Left hindlimb (tissue), 1 donor: ENCODE measurements around the gene RNF167.

Experiments
- DNase-seq: peaks from one replicate; pipeline ENCODE4 v3.0.0-alpha.2; 2018

The RNF167 gene

DNA sequence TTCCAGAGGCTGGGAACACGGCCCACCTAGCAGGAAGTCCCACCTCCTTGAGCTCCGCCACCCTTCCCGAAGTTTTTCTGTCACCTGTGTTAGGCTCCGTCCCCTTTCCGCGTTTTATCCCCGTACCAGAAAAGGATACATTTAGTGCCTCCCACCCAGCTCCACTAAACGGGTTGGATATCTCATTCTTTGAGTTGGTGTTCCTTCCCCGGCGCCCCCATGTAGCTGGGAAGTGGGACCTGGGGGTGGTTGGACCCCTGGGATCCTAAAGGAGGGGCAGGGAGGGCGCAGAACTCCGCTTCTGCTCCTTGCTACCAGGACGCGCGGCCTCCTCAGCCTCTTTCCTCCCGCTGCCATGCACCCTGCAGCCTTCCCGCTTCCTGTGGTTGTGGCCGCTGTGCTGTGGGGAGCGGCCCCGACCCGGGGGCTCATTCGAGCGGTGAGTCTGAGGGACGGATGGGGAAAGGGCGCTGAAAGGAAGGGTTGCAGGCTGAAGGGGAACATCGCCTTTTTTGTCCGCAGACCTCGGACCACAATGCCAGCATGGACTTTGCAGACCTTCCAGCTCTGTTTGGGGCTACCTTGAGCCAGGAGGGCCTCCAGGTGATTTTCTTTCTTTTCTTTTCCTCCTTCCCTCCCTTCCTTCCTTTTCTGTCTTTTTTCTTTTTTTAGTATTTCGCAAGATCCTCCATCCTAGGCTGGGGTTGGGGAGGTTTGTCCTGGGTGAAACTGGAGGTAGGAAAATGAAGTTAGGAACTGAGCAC lies 669 bp downstream of the RNF167 start:
- DNase-seq, result no peak

DNA sequence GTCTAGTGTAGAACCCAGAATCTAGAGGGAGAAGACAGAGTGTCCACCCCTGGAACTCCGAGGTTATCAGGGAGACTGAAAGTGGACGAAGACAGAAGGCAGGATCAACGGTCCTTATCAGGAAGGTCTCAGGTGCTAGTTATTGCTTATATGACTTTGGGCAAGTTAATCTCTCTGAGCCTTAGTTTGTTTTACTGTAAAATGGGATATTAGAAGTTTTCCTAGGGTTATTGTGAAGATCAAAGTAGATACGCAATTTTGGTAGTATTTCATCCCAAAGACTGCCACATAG lies 1.2 kb downstream of the RNF167 start:
- DNase-seq, result no peak

DNA sequence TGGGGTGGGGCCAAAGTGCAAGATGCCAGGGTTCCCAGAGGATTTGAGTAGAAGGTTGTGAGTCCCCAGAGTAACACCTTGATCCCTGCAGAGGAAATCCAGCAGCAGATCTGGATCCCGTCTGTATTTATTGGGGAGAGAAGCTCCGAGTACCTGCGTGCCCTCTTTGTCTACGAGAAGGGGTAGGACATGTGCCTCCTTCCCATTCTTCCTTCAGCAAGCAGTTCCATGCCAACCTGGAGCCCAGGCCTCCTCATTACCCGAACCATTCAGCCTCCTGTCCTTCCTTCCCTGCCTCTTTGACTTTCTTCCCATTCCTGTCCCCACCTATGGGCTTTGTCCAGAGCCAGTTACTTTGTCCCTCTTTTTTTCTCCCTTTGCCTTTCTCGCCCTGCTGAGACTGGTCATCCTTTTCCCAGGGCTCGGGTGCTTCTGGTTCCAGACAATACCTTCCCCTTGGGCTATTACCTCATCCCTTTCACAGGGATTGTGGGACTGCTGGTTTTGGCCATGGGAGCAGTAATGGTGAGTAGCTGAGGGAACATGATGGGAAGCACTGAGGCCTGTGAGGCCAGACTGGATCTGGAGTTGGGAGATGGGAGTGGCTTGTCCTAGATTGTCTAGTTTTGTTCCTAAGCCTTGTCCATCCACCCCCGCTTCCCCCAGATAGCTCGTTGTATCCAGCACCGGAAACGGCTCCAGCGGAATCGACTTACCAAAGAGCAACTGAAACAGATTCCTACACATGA lies 2.9 kb downstream of the RNF167 start:
- no peak for DNase-seq

DNA sequence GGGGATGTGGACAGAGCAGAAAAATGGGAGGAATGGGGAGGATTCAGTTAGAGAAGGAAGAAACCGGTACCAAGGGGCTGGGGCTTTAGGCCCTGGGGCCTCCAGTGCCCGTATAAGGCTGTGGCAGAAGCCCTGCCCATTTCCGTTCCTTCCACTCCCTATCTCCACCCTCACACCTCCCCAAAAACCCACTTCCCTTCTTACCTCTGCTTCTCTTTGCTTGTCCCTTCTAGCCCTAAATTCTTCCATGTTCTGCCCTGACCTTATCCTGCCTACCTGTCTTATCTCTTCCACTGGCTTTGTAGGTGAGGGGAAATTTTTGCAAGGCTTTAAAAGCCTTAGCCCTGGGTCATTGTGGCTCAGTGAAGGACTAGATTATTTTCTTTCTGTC lies 4.1 kb downstream of the RNF167 start:
- no peak for DNase-seq

DNA sequence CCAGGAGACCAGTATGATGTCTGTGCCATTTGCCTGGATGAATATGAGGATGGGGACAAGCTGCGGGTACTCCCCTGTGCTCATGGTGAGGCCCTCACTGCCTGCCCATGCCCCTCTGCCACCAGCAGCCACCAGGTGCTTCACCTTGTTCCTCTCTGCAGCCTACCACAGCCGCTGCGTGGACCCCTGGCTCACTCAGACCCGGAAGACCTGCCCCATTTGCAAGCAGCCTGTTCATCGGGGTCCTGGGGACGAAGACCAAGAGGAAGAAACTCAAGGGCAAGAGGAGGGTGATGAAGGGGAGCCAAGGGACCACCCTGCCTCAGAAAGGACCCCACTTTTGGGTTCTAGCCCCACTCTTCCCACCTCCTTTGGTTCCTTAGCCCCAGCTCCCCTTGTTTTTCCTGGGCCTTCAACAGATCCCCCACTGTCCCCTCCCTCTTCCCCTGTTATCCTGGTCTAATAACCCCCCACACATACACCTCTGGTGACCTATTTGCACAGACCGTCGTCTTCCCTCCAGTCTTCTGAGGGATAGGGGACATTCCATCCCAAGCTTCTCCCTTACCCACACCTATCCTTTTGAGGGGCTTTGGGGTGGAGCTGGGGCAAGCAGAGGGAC lies 4.6 kb downstream of the RNF167 start:
- no peak for DNase-seq

DNA sequence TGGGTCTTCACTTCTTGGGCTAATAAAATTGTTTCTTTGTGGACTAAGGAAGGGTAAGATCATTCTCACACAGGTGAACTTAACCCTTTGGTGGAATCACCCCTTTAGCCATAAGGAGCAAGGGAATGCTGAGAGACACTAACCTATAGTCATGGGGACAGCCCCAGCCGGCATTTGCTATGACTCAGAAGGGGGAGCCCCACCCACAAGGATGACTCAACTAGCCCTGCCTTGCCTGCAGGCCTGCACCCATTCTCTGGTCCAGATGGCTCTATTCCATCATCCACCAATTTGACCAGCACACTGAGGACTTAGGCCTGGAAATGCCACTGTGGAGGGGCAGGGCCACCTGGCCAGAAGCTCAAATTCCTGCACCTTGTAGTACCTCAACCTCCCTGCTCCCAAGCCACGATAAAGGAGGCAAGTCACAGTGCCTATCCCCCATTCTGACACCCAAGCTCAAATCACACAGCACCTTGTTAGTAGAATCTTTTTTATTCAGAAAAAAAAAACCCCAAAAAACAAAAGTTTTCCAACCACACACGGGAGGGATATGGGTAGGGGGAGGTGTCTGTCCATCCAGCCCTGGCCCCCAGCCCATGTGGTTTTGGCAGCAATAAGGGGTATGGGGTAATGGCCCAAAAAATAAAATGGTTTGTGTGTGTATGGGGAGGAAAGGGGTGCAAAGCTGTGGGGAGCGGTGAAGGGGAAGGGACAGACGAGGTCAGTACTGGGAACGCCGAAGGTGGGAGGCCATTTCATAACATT lies 5.3 kb downstream of the RNF167 start:
- DNase-seq, result no peak

DNA sequence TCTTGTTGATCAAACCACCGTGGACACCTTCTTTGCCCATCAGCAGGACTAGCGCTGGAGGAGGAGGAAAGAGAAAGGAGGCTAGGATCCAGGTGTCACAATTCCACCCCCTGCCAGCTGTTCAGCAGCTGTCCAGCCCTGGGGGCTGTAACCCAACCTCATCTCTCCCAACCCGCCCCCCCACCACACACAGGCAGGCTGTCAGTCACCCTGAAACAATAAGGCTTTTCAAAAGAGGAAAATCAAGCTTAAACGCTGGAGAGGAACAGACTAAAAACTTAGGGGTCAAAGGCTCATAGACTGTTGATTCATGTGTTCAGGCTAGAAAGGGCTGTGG lies 5.8 kb downstream of the RNF167 start:
- DNase-seq, result no peak

DNA sequence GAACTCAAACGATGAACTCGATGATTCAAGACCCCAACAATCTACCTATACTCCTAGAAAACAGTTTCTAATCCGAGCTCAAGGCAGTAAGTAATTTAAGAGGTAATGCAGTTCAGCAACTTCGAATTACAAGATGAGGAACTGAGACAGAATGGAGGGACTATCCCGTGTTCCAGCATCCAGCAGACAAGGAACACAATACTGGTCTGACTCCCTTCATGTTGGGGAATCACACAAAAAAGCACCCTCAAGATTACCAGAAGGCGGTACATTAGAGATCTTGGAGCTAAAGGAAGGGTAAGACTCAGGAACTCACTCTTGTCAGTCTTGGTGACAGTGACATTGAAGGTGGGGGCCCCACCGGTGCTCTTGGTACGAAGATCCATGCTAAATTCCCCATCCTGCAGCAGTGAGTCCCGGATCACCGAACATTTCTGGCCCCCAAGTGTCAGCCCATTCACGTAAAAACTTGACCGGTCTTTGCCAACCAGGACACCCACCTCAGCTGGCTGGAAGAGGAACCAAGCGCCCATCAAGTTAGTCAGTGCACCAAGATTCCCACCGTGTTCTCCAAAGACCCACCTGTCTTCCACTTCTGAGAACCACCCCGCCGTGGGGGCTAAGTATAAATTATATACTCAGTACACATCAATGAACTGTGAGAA lies 6.4 kb downstream of the RNF167 start:
- DNase-seq, result no peak

DNA sequence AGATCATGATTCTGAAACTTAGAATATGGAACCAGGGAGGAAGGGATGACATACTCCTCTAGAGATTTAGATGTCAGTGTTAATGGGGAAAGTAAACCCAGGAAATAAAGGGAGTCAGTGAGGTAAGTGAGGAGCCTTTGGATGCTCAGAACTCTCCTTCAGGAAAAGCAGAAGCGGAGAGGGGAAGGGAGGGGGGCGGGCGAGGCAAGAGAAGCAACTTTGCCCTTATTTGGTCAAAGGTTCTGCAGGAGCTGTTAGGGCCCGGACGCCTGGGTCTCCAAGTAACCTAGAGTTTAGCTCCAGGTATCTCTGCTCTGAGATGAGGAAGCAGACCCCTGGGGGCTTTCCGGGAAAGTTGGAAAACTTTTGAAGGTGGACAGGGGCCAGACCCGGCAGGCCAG lies 6.9 kb downstream of the RNF167 start:
- no peak for DNase-seq

DNA sequence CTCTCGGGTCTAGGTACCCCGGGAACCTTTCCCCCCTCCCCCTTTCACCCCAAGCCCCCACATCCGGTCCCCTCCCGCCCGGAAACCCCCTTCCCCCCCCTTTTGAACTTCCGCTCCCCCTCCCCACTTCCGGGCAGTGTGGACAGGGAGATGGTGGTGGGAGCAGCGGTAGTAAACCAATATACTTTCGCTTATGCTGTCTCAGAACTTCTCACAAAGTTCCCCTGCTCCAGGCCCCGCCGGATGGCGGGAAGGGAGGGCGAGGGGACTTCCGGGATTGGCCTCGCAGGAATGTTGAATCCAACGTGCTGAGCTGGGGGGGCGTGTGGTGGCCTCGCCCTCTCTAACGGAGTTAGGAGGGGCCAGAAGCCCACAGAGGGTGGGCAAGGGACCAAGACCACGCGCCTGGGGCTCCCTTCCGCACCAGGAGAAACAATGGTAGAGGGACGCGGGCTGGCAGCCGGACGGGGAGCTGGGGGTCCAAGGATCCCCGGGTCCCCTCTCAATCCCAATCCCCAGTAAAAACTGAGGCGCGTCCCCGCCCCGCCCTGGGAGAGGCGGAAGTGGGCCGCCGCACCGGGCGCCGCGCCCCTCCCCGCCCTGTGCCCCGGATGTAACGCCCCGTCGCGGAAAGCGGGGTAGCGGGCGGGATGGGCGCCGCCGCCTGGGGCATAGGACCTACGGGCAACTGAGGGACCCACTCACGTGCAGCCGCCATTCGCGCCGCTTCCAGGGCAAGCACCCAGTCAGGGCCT lies 7.5 kb downstream of the RNF167 start:
- peak; percentile 84 for DNase-seq

DNA sequence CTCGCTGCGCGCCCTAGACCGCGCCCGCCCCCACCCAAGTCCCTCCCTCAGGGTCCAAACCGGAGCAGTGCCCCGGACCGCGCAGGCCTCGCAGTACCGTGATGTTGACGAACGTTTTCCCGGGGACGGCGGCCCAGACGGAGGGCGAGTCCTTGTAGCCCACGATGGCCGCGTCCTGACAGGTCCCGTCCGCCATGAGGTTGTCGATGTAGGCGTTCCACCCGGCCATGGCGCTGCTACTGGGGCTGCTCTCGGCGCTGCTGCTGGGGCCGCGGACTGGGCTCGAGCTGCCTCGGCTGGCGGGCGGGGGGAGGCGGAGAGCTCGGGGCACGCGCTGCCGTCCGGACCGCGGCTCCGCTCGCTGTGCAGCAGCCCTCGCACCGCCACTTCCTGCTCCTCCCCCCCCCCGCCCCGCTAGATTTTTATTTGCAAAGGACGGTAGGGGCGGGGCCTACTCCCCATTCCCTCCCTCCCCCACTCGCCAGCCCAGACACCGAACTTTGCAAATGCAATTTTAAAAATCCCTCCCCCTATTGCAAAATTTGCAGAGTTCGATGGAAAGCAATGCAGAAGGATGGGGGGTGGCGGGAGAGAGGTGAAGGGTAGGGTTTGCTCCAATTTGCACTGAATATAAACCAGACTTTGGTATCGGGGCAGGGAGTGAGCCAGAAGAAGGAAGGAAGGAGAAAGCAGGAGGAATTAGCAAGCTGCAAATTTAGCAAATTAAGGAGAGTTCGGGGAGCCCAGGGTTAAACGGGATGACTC lies 8.3 kb downstream of the RNF167 start, which contains the start of gene PFN1:
TSS of gene PFN1 (minus strand) at position 365 of the 765 bp plus-strand sequence. CDS start at position 229, 136 bp downstream.
- DNase-seq, result peak; percentile 94

DNA sequence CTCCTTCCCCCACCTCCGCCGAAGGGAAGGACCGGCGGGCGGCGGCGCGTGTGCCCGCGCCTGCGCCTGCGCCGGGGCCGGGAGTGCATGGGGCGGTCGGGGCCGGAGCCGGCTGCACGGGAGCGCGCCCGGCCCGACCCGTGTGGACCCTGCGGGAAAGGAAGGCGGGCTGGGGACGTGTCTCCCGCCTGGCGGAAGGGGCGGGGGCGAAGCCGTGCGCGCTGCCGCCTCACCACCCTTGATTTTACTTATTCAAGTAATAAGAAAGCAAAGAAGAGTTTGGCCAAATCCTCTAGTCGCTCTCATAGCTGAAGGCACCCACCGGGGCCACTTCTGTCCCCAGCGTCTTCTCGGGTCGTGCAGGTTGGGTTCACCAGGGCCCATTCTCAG lies 8.9 kb downstream of the RNF167 start:
- peak; percentile 92 for DNase-seq

DNA sequence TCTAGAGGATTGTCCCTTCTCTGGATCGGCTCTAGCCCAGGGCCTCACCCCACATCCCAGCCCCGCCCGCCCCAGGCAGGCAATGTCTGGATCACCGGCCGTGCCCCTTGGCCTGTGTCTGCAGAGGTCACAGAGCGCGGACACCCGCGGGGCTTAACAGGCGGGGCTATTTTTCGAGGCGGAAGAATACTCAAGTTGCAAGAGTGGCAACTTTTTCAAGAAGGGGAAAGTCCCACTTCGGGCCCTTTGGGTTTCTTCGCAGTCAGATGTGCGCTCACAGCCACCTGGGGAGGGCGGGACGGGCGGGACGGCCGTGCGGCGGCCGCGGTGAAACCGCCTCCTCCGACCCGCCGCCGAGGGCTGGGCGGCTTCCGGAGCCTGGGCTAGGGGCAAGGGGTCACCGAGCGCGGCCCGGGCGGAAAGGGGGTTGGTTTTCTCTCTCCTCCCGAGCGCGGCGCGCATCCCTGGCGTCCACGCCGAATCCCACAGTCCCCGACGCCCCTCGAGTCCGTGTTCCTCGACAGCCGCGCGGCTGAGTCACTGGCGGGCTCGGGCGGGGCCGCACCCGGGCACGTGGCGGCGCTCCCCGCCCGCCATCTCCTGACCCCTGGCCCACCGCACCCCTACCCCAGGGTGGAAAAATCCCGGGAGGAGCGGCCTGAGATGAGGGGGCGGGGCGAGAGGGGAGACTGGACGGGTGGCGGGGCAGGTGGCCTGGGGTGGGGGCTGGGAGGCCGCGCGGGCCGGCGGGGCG lies 9.4 kb downstream of the RNF167 start:
- DNase-seq, result peak; percentile 79

DNA sequence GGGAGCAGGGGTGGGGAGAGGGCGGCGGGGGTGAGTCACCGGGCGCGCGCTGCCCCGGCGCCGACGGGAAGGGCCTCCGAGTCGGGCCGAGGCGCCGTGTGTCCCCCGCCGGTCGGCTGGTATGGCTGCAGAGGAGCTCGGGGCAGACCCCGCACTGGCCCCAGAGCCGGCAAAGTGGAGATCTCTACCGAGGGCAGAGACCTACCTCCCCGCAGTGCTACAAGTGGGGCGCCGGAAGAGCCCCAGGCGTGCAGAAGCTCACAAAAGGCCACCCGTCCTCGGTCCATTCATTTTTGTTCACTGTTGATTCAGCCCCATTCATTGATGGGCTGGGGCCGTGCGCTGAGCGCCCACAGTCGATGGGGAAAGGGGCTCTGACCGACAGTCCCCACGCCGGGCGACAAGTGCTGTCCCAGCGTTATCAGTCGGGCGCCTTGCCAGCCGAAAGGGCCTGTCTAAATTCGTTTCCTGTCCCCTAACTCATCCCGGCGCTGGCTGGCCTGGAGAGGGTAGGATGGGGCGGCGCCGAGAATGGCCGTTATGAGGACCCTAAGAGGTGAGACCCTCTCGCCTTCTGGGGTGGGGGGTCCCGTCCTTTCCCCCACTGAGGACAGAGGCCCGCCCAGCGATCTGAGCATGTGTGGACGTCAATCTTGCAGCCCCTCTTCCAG lies 10.1 kb downstream of the RNF167 start:
- DNase-seq, result peak; percentile 48

DNA sequence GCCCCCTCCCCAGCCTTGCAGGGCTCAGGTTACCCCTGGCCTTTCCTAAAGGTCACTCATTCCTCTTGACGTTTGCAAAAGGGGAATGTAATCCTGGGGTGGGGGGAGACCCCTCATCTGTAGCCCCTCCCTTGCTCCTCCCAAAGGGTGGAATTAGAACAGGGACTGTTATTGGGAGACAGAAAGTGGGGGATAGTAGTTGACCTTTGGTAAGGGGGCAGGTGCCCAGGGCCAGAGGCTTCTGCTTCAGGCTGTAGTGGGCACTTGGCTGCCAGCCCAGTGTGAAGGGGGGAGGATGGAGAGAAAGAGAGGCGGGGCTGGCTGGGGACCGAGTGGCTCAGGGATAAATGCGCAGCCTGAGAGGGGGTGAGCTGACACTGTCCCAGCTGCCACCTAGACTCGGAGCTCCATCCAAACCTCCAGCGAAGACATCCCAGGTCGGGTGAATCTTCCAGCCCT lies 10.7 kb downstream of the RNF167 start, which contains the start of gene ENO3:
TSS of gene ENO3 (plus strand) at position 374 of the 459 bp plus-strand sequence. CDS start 711 bp downstream, outside the sequence.
- no peak for DNase-seq

DNA sequence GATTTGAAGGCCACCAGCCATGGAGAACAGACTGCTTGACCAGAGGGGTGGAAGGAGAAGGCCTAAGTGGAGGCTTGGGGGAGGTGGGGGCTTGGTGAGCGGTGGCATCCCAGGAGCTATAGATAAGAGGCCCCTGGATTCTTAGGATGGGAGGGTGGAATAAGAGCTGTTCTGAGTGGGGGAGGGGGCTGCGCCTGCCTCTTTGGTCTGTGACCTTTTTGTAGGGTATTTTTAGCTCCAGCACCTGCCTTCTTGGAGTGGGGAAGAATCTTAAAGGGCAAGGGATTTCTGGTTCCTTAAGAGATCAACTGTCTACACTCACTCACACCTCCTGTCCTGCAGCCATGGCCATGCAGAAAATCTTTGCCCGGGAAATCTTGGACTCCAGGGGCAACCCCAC lies 11.4 kb downstream of the RNF167 start:
- no peak for DNase-seq

DNA sequence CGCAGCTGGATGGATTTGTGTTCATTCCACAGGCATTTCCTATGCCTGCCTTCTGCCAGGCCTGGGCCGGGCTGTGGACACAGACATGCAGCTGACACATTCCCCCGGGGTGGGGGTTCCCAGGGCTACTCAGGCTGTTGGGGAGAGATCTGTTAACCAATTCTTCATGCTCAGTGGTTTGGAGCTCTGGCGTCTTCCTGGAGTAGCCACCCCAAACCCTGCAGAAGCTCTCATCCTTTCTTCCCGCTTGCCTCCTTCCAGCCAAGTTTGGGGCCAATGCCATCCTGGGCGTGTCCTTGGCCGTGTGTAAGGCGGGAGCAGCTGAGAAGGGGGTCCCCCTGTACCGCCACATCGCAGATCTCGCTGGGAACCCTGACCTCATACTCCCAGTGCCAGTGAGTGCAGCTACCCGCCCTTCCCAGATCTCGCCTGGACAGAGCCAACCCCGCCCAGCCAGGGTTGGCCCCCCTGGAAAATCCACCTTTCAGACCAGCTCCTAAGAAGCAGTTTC lies 13.4 kb downstream of the RNF167 start:
- DNase-seq, result peak; percentile 79

DNA sequence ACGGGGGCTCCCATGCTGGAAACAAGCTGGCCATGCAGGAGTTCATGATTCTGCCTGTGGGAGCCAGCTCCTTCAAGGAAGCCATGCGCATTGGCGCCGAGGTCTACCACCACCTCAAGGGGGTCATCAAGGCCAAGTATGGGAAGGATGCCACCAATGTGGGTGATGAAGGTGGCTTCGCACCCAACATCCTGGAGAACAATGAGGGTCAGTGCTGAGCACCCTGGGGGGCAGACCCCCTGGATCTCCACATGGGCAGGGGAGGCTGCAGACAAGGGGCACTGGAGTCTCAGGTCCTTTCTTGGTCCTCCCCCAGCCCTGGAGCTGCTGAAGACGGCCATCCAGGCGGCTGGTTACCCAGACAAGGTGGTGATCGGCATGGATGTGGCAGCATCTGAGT lies 15.0 kb downstream of the RNF167 start:
- DNase-seq, result no peak

DNA sequence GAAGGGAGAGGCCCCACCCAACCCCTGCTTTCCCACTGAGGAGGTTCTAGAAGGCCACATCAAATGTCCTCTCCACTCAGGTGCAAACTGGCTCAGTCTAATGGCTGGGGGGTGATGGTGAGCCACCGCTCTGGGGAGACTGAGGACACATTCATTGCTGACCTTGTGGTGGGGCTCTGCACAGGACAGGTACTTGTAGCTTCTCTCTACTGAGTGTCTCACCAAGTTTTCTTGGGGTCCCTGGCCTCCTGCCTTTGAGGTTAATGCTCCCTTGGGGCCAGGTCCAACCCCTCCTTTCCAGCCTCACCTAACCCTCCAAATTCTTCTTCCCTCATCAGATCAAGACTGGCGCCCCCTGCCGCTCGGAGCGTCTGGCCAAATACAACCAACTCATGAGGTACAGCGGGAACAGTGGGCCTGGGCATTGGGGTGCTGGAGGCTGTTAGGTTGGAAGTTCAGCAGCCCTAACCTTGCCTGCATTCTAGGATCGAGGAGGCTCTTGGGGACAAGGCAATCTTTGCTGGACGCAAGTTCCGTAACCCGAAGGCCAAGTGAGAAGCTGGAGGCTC lies 16.5 kb downstream of the RNF167 start:
- DNase-seq, result no peak
